Muscle layer of colon (tissue), 2 donors: ENCODE measurements around the gene REEP6.

ENCODE experiments used
- H3K27ac ChIP-seq: one replicate; pipeline ENCODE4 v1.7.0; 2013; ENCODE audit warnings: low read depth, mild to moderate bottlenecking, low read length, moderate library complexity
- H3K27me3 ChIP-seq, 2 donors: one replicate each; pipeline ENCODE4 v1.7.0; 2013; ENCODE audit warnings: low read length in 2 of 2, mild to moderate bottlenecking in 2 of 2; ENCODE audit not compliant: insufficient read depth in 2 of 2, control insufficient read depth in 1 of 2
- H3K36me3 ChIP-seq: one replicate; pipeline ENCODE4 v1.7.0; 2013; ENCODE audit warnings: mild to moderate bottlenecking, low read length; ENCODE audit not compliant: insufficient read depth
- H3K4me1 ChIP-seq: one replicate; pipeline ENCODE4 v1.7.0; 2013; ENCODE audit warnings: mild to moderate bottlenecking, low read length; ENCODE audit not compliant: insufficient read depth
- H3K4me3 ChIP-seq, 2 donors: one replicate each; pipeline ENCODE4 v1.7.0; 2013; ENCODE audit warnings: low read length in 2 of 2, low read depth in 1 of 2, mild to moderate bottlenecking in 1 of 2, moderate library complexity in 1 of 2
- H3K9ac ChIP-seq: one replicate; pipeline ENCODE4 v1.7.0; 2013; ENCODE audit warnings: low read length
- H3K9me3 ChIP-seq: one replicate; pipeline ENCODE4 v1.7.0; 2013; ENCODE audit warnings: mild to moderate bottlenecking, low read length
- donor health status: abdominal sarcoma.
- donor health status: Adenocarcinoma of cecum.

The REEP6 gene

GRCh38 chr19:1460033-1460995 lies 30.7 kb upstream of the REEP6 start:
- H3K27ac ChIP-seq: no peak overlapping the region
- peaks cover 13 to 35% of the 10 kb centered on the region in 2 donors for H3K27me3 ChIP-seq

GRCh38 chr19:1461862-1462261 lies 29.1 kb upstream of the REEP6 start:
- Histone ChIP-seq H3K27ac (no peak overlapping the region), H3K36me3 (no peaks in the 10 kb centered on the region), H3K9ac (no peak overlapping the region), H3K4me3 (no peak overlapping the region), H3K27me3 (peaks cover 0 to 35% of the 10 kb centered on the region in 2 donors), H3K9me3 (no peaks in the 10 kb centered on the region), H3K4me1 (no peaks in the 10 kb centered on the region)

More at GRCh38 chr19:1460033-1460995, 30.7 kb upstream of the REEP6 start:
- H3K4me1 ChIP-seq: no peaks in the 10 kb centered on the region
- no peaks in the 10 kb centered on the region for H3K36me3 ChIP-seq
- H3K9ac ChIP-seq: no peak overlapping the region
- H3K9me3 ChIP-seq: no peaks in the 10 kb centered on the region
- H3K4me3 ChIP-seq: no peak overlapping the region

- H3K27ac ChIP-seq: no peak overlapping the region
- no peak overlapping the region for H3K9ac ChIP-seq
- H3K4me1 ChIP-seq: peaks cover 2% of the 10 kb centered on the region
- H3K9me3 ChIP-seq: no peaks in the 10 kb centered on the region
- H3K36me3 ChIP-seq: no peaks in the 10 kb centered on the region
- H3K27me3 ChIP-seq: peaks cover 0 to 48% of the 10 kb centered on the region in 2 donors
- H3K4me3 ChIP-seq: no peak overlapping the region
Measured at GRCh38 chr19:1465191-1466016, 25.6 kb upstream of the REEP6 start.

DNA sequence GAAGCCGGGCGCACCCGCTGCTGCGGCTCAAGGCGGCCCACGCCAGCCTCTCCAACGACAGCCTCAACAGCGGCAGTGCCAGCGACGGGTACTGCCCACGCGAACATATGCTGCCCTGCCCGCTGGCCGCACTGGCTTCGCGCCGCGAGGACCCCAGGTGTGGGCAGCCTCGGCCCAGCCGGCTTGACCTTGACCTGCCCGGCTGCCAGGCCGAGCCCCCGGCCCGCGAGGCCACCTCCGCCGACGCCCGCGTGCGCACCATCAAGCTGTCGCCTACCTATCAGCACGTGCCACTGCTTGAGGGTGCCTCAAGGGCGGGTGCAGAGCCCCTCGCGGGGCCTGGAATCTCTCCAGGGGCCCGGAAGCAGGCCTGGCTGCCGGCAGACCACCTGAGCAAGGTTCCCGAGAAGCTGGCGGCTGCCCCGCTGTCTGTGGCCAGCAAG lies 24.9 kb upstream of the REEP6 start:
- Histone ChIP-seq H3K36me3 (no peaks in the 10 kb centered on the region), H3K27me3 (peaks cover 2 to 54% of the 10 kb centered on the region in 2 donors), H3K9ac (no peak overlapping the region), H3K9me3 (no peaks in the 10 kb centered on the region), H3K4me3 (no peak overlapping the region), H3K27ac (no peak overlapping the region), H3K4me1 (peaks cover 8% of the 10 kb centered on the region)

GRCh38 chr19:1466461-1467214 lies 24.3 kb upstream of the REEP6 start:
- Histone ChIP-seq H3K27ac (no peak overlapping the region), H3K36me3 (no peaks in the 10 kb centered on the region), H3K27me3 (peaks cover 8 to 60% of the 10 kb centered on the region in 2 donors), H3K4me3 (no peak overlapping the region), H3K9ac (no peak overlapping the region), H3K4me1 (peaks cover 14% of the 10 kb centered on the region), H3K9me3 (no peaks in the 10 kb centered on the region)

DNA sequence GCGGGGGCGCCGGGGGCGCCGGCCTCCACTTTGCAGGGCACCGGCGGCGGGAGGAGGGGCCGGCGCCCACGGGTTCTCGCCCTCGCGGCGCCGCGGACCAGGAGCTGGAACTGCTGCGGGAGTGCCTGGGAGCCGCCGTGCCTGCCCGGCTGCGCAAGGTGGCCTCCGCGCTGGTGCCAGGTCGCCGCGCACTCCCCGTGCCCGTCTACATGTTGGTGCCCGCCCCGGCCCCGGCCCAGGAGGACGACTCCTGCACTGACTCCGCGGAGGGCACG lies 23.8 kb upstream of the REEP6 start:
- Histone ChIP-seq H3K4me1 (peaks cover 18% of the 10 kb centered on the region), H3K36me3 (no peaks in the 10 kb centered on the region), H3K9ac (no peak overlapping the region), H3K27ac (no peak overlapping the region), H3K9me3 (no peaks in the 10 kb centered on the region), H3K27me3 (peaks cover 13 to 65% of the 10 kb centered on the region in 2 donors), H3K4me3 (no peak overlapping the region)

DNA sequence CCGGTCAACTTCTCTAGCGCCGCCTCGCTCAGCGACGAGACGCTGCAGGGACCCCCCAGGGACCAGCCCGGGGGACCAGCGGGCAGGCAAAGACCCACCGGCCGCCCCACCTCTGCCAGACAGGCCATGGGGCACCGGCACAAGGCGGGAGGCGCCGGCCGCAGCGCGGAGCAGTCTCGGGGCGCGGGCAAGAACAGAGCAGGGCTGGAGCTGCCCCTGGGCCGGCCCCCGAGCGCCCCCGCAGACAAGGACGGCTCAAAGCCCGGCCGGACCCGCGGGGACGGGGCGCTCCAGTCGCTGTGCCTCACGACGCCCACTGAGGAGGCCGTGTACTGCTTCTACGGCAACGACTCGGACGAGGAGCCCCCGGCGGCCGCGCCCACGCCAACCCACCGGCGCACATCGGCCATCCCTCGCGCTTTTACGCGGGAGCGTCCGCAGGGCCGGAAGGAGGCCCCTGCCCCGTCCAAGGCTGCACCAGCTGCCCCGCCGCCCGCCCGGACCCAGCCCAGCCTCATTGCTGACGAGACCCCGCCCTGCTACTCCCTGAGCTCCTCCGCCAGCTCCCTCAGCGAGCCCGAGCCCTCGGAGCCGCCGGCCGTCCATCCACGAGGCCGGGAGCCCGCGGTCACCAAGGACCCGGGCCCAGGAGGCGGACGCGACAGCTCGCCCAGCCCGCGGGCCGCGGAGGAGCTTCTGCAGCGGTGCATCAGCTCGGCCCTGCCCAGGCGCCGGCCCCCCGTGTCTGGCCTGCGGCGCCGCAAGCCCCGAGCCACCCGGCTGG lies 23.3 kb upstream of the REEP6 start:
- H3K4me3 ChIP-seq: no peak overlapping the region
- no peak overlapping the region for H3K9ac ChIP-seq
- no peaks in the 10 kb centered on the region for H3K36me3 ChIP-seq
- H3K27ac ChIP-seq: no peak overlapping the region
- H3K9me3 ChIP-seq: no peaks in the 10 kb centered on the region
- H3K4me1 ChIP-seq: peaks cover 18% of the 10 kb centered on the region
- peaks cover 18 to 70% of the 10 kb centered on the region in 2 donors for H3K27me3 ChIP-seq

DNA sequence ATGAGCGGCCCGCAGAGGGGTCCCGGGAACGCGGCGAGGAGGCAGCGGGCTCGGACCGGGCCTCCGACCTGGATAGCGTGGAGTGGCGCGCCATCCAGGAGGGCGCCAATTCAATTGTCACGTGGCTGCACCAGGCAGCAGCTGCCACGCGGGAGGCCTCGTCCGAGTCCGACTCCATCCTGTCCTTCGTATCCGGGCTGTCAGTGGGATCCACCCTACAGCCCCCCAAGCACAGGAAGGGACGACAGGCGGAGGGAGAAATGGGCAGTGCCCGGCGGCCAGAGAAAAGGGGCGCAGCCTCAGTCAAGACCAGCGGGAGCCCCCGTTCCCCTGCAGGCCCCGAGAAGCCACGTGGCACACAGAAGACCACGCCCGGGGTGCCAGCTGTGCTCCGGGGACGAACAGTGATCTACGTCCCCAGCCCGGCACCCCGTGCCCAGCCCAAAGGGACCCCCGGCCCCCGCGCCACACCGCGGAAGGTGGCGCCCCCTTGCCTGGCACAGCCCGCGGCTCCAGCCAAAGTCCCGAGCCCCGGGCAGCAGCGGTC lies 22.6 kb upstream of the REEP6 start:
- Histone ChIP-seq H3K36me3 (no peaks in the 10 kb centered on the region), H3K9ac (no peak overlapping the region), H3K9me3 (no peaks in the 10 kb centered on the region), H3K4me3 (no peak overlapping the region), H3K27ac (no peak overlapping the region), H3K4me1 (peaks cover 18% of the 10 kb centered on the region), H3K27me3 (peaks cover 25 to 77% of the 10 kb centered on the region in 2 donors)

DNA sequence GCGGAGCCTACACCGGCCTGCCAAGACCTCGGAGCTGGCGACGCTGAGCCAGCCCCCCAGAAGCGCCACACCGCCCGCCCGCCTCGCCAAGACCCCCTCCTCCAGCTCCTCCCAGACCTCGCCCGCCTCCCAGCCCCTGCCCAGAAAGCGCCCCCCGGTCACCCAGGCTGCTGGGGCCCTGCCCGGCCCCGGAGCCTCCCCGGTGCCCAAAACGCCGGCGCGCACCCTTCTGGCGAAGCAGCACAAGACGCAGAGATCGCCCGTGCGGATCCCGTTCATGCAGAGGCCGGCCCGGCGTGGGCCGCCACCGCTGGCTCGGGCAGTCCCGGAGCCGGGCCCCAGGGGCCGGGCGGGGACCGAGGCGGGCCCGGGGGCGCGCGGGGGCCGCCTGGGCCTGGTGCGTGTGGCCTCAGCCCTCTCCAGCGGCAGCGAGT lies 22.1 kb upstream of the REEP6 start:
- Histone ChIP-seq H3K27me3 (peaks cover 28 to 82% of the 10 kb centered on the region in 2 donors), H3K36me3 (no peaks in the 10 kb centered on the region), H3K4me1 (peaks cover 18% of the 10 kb centered on the region), H3K4me3 (no peak overlapping the region), H3K9me3 (no peaks in the 10 kb centered on the region), H3K9ac (no peak overlapping the region), H3K27ac (no peak overlapping the region)

DNA sequence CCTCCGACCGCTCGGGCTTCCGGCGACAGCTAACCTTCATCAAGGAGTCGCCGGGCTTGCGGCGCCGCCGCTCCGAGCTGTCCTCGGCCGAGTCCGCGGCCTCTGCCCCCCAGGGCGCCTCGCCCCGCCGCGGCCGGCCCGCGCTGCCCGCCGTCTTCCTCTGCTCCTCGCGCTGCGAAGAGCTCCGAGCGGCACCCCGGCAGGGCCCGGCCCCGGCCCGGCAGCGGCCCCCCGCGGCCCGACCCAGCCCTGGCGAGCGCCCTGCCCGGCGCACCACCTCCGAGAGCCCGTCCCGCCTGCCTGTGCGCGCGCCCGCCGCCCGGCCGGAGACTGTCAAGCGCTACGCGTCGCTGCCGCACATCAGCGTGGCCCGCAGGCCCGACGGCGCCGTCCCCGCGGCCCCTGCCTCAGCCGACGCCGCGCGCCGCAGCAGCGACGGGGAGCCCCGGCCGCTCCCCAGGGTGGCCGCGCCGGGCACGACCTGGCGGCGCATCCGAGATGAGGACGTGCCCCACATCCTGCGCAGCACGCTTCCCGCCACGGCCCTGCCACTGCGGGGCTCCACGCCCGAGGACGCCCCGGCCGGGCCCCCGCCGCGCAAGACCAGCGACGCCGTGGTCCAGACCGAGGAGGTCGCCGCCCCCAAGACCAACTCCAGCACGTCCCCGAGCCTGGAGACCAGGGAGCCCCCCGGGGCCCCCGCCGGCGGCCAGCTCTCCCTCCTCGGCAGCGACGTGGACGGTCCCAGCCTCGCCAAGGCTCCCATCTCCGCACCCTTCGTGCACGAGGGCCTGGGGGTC lies 21.5 kb upstream of the REEP6 start:
- H3K4me3 ChIP-seq: no peak overlapping the region
- H3K27ac ChIP-seq: no peak overlapping the region
- no peaks in the 10 kb centered on the region for H3K36me3 ChIP-seq
- peaks cover 28 to 88% of the 10 kb centered on the region in 2 donors for H3K27me3 ChIP-seq
- no peak overlapping the region for H3K9ac ChIP-seq
- peaks cover 18% of the 10 kb centered on the region for H3K4me1 ChIP-seq
- no peaks in the 10 kb centered on the region for H3K9me3 ChIP-seq
